ENCODE results near the gene SCAPER. TPM values are rescaled to one million over a fixed set of nuclear protein-coding genes. Genes with fewer than 3 reads are reported as not detected.

SCAPER gene
- polyA plus RNA-seq, 2 of the 4 experiments (the other 2 are of a cell fraction), result 4.9 to 5.5 TPM

DNA sequence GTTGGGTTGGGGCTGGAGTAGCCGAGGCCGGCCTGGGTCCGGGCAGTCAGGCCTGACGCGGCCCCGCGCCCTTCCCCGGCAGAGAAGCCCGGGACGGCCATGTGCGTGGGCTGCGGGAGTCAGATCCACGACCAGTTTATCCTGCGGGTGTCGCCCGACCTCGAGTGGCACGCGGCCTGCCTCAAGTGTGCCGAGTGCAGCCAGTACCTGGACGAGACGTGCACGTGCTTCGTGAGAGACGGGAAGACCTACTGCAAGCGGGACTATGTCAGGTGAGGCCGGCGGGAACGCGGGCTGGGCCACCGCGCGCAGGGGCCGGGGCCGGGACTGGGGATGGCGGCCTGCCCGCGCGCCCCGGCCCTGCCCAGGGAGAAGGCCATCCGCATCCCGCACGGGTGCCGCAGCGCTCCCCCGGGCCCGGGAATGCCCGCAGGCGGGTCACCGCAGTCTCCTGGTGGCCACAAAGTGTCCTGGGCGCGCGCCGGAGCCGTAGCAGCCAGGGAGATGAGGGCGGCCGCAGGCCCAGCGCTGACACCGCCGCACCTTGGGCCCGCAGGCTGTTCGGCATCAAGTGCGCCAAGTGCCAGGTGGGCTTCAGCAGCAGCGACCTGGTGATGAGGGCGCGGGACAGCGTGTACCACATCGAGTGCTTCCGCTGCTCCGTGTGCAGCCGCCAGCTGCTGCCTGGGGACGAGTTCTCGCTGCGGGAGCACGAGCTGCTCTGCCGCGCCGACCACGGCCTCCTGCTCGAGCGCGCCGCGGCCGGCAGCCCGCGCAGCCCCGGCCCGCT lies 567.2 kb downstream of the SCAPER start:
- FAIRE-seq (no peak), ATAC-seq (no peak)
- 93% methylated on average over 83 of the region's 89 CpGs for WGBS (ENCODE audit: missing lambda C conversion rate)

DNA sequence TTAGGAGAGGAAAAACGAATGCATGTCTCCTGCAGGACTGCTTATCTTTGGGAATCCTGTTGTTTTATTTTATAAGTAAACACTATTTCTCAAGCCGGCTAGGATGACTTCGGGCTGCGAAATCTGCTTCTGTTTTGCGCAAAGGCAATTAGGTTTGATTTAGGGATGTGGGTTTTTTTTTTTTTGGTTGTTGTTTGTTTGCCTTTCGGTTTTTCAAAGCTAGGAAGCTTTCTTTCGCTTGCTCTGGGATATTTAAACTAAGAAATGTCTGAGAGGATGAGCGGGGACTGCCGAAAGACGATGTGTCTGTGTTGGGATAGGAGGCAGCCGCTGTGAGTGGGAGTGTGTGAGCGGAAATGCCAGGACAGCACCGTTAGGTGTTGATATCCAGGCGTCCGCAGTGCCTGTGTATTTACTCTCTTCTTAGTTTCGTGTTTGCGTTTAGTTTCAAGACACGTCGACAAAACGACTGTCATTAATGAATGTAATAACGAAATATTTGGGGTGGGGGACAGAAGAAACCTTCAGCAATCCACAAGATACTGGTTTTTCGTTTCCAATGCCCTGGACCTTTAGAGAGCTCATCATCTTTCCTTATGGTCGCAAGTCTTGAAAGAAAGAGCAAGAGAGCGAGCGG lies 568.0 kb downstream of the SCAPER start:
- H3K4me1 ChIP-seq, result peaks cover 31% of the 10 kb centered on the region
- POLR2A ChIA-PET, result interaction anchor here (0.5 to 2.0 kb wide), 26 partner anchors 8 to 1549 kb away, joined by 3 to 61 read pairs (median 4); partner anchors contain the start of genes ETFA and UBE2Q2
- DNase-seq (ENCODE audit: low read depth in 1 of 2, low spot score in 1 of 2) (peak in 1 of 2 experiments; percentile 41), FAIRE-seq (no peak), ATAC-seq (peak in 1 of 2 experiments; percentile 26; a peak in 2 of 6 replicates)
- peak overlapping the region; percentile 82 to 84 for H3K27ac ChIP-seq
- 45% methylated on average over 25 of the region's 25 CpGs for WGBS (ENCODE audit: missing lambda C conversion rate)
- TF ChIP-seq MYC (IDR thresholded peaks at IDR 0.05; ENCODE audit: borderline replicate concordance, low read length) (no peak), RNF2 (IDR thresholded peaks at IDR 0.05; ENCODE audit: borderline replicate concordance, low read depth) (no peak), EP300 (IDR thresholded peaks at IDR 0.05) (no peak), HDAC2 (IDR thresholded peaks at IDR 0.05) (no peak), JUNB (IDR thresholded peaks at IDR 0.05) (no peak), SMC3 (IDR thresholded peaks at IDR 0.05) (no peak)
- TF ChIP-seq, protein P1, sequence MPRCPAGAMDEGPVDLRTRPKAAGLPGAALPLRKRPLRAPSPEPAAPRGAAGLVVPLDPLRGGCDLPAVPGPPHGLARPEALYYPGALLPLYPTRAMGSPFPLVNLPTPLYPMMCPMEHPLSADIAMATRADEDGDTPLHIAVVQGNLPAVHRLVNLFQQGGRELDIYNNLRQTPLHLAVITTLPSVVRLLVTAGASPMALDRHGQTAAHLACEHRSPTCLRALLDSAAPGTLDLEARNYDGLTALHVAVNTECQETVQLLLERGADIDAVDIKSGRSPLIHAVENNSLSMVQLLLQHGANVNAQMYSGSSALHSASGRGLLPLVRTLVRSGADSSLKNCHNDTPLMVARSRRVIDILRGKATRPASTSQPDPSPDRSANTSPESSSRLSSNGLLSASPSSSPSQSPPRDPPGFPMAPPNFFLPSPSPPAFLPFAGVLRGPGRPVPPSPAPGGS (IDR thresholded peaks at IDR 0.05), result no peak
- TF ChIP-seq, protein P2, sequence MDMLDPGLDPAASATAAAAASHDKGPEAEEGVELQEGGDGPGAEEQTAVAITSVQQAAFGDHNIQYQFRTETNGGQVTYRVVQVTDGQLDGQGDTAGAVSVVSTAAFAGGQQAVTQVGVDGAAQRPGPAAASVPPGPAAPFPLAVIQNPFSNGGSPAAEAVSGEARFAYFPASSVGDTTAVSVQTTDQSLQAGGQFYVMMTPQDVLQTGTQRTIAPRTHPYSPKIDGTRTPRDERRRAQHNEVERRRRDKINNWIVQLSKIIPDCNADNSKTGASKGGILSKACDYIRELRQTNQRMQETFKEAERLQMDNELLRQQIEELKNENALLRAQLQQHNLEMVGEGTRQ (IDR thresholded peaks at IDR 0.05), result no peak
- TF ChIP-seq, protein P3, sequence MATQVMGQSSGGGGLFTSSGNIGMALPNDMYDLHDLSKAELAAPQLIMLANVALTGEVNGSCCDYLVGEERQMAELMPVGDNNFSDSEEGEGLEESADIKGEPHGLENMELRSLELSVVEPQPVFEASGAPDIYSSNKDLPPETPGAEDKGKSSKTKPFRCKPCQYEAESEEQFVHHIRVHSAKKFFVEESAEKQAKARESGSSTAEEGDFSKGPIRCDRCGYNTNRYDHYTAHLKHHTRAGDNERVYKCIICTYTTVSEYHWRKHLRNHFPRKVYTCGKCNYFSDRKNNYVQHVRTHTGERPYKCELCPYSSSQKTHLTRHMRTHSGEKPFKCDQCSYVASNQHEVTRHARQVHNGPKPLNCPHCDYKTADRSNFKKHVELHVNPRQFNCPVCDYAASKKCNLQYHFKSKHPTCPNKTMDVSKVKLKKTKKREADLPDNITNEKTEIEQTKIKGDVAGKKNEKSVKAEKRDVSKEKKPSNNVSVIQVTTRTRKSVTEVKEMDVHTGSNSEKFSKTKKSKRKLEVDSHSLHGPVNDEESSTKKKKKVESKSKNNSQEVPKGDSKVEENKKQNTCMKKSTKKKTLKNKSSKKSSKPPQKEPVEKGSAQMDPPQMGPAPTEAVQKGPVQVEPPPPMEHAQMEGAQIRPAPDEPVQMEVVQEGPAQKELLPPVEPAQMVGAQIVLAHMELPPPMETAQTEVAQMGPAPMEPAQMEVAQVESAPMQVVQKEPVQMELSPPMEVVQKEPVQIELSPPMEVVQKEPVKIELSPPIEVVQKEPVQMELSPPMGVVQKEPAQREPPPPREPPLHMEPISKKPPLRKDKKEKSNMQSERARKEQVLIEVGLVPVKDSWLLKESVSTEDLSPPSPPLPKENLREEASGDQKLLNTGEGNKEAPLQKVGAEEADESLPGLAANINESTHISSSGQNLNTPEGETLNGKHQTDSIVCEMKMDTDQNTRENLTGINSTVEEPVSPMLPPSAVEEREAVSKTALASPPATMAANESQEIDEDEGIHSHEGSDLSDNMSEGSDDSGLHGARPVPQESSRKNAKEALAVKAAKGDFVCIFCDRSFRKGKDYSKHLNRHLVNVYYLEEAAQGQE (IDR thresholded peaks at IDR 0.05), result no peak
- CTCF ChIA-PET, result interaction anchor here (0.6 to 1.5 kb wide), 2 partner anchors 97 to 233 kb away, joined by 3 to 4 read pairs; no protein-coding TSS in a partner anchor
- peak overlapping the region; percentile 75 for H3K4me3 ChIP-seq
- no peaks in the 10 kb centered on the region for H3K9me3 ChIP-seq
- peak overlapping the region; percentile 89 for H3K4me2 ChIP-seq

More for the DNA sequence above, 567.2 kb downstream of the SCAPER start:
- TF ChIP-seq, protein P4, sequence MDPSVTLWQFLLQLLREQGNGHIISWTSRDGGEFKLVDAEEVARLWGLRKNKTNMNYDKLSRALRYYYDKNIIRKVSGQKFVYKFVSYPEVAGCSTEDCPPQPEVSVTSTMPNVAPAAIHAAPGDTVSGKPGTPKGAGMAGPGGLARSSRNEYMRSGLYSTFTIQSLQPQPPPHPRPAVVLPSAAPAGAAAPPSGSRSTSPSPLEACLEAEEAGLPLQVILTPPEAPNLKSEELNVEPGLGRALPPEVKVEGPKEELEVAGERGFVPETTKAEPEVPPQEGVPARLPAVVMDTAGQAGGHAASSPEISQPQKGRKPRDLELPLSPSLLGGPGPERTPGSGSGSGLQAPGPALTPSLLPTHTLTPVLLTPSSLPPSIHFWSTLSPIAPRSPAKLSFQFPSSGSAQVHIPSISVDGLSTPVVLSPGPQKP (IDR thresholded peaks at IDR 0.05; ENCODE audit: low read depth, low read length), result no peak
- TF ChIP-seq RNF2 (IDR thresholded peaks at IDR 0.05; ENCODE audit: borderline replicate concordance, low read depth) (no peak), POLR2AphosphoS2 (conservative IDR thresholded peaks at IDR 0.05; ENCODE audit: low read length) (no peak), MYC (IDR thresholded peaks at IDR 0.05; ENCODE audit: borderline replicate concordance, low read length) (no peak), KDM1A (IDR thresholded peaks at IDR 0.05; ENCODE audit: low read depth) (no peak), TP53 (CRISPR knock-in tag; IDR thresholded peaks at IDR 0.05) (no peak), HOXA7 (CRISPR knock-in tag; IDR thresholded peaks at IDR 0.05) (no peak), PHF8 (IDR thresholded peaks at IDR 0.05; ENCODE audit: borderline replicate concordance, low read depth) (no peak), HEYL (CRISPR knock-in tag; IDR thresholded peaks at IDR 0.05) (no peak), SMC3 (IDR thresholded peaks at IDR 0.05) (no peak), ZC3H11A (IDR thresholded peaks at IDR 0.05) (no peak), MAFK (IDR thresholded peaks at IDR 0.05; ENCODE audit: partially characterized antibody) (no peak), NPAS2 (CRISPR knock-in tag; IDR thresholded peaks at IDR 0.05; ENCODE audit: borderline replicate concordance) (no peak)
- TF ChIP-seq, protein P5, sequence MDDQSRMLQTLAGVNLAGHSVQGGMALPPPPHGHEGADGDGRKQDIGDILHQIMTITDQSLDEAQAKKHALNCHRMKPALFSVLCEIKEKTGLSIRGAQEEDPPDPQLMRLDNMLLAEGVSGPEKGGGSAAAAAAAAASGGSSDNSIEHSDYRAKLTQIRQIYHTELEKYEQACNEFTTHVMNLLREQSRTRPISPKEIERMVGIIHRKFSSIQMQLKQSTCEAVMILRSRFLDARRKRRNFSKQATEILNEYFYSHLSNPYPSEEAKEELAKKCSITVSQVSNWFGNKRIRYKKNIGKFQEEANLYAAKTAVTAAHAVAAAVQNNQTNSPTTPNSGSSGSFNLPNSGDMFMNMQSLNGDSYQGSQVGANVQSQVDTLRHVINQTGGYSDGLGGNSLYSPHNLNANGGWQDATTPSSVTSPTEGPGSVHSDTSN (IDR thresholded peaks at IDR 0.05), result no peak
- TF ChIP-seq, protein P6, sequence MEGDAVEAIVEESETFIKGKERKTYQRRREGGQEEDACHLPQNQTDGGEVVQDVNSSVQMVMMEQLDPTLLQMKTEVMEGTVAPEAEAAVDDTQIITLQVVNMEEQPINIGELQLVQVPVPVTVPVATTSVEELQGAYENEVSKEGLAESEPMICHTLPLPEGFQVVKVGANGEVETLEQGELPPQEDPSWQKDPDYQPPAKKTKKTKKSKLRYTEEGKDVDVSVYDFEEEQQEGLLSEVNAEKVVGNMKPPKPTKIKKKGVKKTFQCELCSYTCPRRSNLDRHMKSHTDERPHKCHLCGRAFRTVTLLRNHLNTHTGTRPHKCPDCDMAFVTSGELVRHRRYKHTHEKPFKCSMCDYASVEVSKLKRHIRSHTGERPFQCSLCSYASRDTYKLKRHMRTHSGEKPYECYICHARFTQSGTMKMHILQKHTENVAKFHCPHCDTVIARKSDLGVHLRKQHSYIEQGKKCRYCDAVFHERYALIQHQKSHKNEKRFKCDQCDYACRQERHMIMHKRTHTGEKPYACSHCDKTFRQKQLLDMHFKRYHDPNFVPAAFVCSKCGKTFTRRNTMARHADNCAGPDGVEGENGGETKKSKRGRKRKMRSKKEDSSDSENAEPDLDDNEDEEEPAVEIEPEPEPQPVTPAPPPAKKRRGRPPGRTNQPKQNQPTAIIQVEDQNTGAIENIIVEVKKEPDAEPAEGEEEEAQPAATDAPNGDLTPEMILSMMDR (IDR thresholded peaks at IDR 0.05), result no peak
- POLR2A ChIA-PET, result no interaction called here
- H3K9me3 ChIP-seq, result no peaks in the 10 kb centered on the region
- H3K27ac ChIP-seq, result peak overlapping the region; percentile 82 to 84; a peak in 4 of 6 replicates
- no peak for DNase-seq (ENCODE audit: low read depth in 1 of 2, low spot score in 1 of 2)
- peak overlapping the region; percentile 75 for H3K4me3 ChIP-seq
- CTCF ChIA-PET, result interaction anchor here (0.6 kb wide), 1 partner anchor 234 kb away, joined by 3 read pairs; no protein-coding TSS in a partner anchor
- peak overlapping the region; percentile 89 for H3K4me2 ChIP-seq
- H3K4me1 ChIP-seq, result peaks cover 31% of the 10 kb centered on the region

Data from A549 (cell line).